NCI-H524 (cell line): ENCODE results near the gene MPL.
A peak's percentile ranks its signal among the peaks of the same experiment; 100 is the strongest.

Experiments used
- DNase-seq, 2 experiments: peaks; one replicate each; lab custom pipeline; 2025; lab: John Stamatoyannopoulos, UW

The MPL gene

DNA sequence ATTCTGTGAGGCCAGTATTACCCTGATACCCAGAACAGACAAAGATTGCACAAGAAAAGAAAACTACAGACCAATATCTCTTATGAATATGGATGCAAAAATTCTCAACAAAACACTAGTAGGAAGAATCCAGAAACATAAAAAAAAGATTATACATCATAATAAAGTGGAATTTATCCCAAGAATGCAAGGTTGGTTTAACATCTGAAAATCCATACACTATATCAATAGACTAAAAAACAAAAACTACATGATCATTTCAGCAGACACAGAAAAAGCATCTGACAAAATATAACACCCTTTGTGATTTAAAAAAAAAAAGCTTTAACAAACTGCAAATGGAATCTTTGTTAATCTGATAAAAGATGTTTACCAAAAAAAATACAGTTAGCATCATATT, 12.2 kb upstream of the MPL start:
- DNase-seq: no peak

DNA sequence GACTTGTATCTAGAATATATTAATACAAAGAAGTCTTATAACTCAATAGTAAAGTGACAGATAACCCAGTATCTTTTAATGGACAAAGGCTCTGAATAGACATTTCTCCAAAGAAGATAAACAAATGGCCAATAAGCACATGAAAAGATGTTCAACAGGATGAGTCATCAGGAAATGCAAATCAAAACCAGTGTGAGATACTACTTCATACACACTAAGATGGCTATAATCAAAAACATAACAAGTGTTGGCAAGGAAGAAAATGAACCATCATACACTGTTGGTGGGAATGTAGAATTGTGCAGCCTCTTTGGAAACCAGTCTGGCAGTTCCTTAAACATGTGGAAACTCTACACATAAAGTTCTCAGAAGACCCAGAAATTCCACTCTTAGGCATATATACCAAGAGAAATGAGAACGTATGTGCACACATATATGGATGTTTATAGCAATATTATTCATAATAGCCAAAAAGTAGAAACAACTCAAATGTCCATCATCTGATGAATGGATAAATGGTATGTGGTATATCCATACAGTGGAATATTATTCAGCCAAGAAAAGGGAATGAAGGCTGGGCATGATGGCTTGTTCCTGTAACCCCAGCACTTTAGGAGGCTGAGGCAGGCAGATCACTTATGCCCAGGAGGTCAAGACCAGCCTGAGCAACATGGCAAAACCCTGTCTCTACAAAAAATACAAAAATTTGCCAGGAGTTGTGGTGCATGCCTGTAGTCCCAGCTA, 9.9 kb upstream of the MPL start:
- DNase-seq: no peak

DNA sequence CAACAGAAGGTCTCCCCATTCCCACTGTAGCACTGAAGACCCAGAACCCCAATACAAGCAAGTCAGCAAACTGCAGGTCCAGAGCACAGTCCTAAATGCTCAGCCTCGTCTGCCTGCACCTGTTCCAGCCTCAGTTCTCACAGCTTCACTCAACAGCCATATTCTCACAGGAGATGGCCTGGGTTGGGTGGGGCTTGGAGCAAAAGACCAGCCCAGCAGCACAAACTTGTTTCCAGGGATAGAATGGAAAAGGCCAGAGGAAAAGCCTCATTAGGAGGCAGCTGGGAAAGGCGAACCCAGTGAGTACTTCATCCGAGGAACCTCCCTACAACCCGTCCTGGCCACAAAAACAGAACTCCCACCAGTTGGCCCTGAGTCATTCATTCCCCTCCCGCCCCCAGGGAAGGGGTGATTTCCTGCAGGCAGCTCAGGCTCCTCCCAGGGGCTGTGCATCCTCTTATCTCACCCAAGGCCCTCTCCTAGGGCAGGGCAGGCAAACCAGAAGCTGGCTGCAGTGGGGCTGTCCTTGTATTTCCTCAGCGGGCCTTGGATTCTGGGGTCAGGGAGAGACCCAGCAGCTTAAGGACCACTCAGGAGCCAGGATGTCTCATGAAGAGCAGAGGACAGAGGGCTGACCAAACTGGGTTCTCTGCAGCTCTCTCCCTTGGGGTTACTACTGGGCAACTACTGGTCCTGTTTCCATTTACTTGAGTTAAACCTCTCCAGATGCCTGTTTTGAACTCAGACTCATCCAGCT, 7.4 kb upstream of the MPL start:
- DNase-seq: no peak

DNA sequence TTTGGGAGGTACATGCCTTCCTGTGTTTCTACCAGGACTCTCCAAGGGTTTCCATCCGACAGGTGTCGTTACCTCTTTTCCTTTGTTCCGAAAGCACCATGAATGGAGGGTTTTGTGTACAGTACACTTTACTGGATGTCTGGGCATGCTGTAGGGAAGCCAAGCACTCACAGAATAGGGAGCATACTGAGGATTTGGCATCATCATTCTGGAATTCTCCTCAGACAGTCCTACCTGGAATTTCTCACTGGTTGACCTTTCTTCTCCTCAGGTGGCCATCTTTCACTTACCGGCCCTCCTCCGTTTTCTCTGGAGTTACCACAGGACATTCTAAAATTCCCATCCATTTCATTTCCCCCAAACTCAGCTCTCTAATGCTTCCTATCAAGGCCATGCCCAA, 5.9 kb upstream of the MPL start:
- DNase-seq: no peak

DNA sequence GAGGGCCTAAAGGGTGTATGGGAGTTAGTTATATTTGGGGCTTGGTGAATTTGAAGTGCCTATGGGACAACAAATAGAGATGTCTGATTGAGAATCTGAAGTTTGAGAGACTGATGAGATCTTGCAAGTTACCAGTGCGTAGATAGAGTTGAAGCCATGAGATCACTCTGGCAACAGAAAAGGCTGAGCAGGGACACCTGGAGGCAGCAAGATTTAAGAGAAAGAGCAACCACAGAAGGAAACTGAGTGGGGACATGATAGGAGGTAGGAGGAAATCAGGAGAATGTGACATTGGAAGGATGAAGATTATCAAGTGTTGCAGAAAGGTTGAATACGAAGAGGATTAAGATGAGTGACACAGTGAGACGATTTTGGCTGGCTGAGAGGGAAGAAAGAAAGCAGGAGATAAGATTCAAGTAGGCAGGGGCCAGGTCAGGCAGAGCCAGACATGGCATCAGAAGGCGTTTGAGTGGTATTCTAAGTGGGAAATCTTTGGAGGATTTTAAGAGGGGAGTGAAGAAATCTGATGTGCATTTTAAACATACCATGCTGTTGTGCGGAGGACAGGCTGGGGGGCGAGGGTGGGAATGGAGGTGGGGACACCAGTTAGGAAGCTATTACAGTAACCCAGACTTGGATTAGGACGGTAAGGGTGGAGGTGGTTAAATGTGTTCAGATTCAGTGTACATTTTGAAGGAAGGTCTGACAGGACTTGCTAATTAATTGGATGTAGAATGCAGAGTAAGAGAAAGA, 3.0 kb upstream of the MPL start:
- DNase-seq: no peak

DNA sequence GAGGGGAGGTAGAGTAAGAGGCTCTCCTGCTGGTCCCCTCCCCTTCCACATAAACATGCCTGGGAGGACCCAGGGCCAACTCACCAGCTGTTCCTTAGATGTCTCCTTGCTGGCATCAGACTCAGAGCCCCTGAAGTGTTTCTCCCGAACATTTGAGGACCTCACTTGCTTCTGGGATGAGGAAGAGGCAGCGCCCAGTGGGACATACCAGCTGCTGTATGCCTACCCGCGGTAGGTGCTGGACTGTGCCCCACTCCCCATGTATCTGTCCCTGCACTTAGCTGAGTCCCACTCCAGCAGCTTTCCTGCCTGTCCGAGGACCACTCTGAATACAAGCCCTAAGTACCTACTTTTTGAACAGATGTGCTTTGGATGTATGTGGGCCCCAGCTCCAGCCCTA, 383 bp downstream of the MPL start:
- DNase-seq: no peak

DNA sequence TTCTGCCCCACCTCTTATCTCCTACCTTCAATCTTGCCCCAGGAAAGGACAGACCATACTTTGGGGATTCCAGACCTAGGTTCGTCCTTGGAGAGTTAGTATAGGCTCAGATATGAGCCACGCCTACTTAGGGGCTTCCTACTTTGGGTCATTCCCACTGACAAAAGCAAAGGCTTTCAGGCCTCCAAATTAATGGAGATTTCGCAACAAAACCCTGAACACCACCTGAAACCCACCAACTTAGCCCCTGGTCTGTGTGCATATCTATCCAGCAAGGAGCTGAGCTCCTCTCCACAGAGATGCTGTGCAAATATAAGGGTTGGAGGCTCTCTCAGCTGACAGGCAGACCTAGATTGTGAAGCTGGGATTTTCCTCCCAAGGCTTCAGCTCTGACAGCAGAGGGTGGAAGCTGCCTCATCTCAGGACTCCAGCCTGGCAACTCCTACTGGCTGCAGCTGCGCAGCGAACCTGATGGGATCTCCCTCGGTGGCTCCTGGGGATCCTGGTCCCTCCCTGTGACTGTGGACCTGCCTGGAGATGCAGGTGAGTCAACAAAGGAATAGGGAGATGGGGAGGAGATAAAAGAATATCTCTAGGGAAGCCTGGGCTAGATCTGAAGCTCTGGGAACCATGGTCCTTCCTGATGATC, 2.1 kb downstream of the MPL start:
- DNase-seq: no peak

DNA sequence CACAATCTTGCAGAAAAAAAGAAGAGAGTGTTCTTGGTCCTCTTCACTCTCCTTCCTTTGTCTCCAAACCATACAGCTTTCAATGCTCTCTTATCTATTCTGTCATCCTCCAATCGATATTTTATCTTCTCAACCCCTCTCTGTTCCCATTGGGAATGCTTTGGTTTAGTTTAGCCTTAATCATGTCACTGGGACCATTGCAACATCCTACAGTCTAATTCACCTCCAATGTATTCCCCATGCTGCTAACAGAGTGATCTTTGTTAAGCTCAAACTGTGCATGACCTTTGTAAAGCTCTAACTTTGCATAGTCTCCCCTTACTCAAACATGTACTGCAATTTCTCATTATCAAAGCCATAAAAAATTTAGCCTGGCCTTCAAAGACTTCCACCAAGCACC, 2.9 kb downstream of the MPL start:
- no peak for DNase-seq

DNA sequence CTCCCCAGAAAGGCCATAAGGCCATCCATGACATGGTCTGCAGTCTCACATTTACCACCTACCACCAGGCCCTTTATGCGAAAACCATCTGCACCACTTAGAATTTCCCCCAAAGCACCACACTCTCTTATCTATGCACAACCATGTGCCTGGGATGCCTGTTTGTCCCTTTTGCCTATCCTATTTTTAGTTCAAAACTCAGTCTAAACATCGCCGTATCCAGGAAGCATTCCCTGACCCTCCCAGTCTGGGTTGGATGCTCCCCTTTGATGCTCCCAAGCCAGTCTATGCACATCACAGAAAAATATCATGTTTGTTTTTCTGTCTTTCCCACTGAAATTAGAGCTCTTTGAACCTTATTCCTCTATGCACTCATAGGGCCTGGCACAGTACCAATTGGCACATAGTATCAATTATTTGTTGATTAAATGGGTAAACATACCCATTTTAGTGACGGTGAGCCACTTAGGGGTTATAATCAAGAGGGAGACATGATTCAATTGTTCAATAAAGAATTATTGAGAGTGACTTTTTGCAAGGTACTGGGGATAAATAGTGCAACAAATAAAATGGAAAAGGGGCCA, 6.7 kb downstream of the MPL start:
- DNase-seq: no peak

DNA sequence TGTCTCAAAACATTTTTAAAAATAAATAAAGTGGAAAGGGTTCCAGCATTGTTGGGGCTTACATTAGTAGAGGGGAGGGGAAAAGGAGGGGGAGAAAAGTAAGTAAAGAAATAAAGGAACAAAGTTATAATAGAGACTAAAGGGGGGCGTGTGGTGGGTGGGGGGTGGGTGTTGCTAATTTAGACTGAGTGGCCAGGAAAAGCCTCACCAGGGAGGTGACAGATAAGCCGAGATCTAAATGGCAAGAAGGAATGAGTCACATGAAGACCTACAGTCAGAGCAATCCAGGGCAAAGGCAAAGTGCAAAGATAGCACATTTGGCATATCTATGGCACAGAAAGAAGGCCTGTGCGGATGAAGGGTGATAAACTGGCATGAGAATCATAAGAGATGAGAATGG, 7.5 kb downstream of the MPL start:
- DNase-seq: no peak

DNA sequence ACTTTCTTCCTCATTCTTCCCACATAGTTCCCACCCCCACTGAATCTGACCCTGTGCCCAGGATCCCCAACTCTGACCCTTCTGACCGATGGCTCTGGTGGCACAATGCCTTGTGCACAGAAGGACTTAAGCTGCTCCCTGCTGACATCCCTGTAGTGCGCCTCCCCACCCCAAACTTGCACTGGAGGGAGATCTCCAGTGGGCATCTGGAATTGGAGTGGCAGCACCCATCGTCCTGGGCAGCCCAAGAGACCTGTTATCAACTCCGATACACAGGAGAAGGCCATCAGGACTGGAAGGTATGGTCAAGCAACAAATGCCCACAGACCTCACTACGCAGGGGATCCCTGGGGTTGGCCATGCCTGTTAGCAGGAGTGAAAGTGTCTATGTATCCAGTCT, 9.0 kb downstream of the MPL start:
- no peak for DNase-seq

DNA sequence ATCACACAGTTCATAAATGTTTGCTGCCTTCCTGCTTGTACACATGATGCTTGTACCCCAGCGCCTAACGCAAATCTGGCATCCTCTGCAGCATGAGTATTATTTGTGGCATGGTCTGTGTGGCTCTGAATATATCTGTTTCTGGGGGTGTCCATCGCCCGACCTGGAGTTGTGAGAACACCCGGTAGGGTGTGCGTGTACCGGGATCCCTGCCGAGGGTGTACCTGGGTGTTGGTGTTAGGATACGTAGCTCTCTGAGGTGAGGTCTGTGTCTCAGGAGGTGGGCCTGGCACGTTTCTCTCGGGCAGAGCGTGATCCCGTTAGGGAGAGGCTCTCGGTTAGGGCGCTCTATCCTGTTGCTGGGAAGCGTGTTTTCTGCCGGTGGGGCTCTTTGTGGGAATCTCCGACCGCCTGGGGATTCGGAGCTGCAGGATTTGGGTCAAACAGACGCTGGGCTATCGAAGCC, 10.8 kb downstream of the MPL start:
- peak in 1 of 2 experiments; percentile 69 for DNase-seq

DNA sequence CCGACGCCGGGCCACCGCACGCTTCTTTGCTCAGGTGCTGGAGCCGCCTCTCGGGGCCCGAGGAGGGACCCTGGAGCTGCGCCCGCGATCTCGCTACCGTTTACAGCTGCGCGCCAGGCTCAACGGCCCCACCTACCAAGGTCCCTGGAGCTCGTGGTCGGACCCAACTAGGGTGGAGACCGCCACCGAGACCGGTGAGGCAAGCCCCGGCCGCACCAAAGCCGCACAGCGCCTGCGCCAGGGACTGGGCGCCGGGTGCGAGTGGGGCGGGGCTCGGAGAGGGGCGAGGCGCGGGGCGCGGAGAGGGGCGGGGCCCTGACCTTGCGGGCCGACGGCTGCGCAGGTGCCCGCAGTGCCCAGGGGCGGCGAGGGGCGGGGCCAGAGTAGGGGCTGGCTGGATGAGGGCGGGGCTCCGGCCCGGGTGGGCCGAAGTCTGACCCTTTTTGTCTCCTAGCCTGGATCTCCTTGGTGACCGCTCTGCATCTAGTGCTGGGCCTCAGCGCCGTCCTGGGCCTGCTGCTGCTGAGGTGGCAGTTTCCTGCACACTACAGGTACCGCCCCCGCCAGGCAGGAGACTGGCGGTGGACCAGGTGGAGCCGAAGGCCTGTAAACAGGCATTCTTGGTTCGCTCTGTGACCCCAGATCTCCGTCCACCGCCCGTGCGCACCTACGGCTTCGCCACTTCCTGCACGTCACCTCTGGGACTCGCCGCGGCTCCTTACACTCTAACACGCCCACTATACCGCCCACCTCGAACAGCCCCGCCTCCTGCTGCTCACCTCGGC, 11.4 kb downstream of the MPL start:
- DNase-seq: peak; percentile 60 to 78

DNA sequence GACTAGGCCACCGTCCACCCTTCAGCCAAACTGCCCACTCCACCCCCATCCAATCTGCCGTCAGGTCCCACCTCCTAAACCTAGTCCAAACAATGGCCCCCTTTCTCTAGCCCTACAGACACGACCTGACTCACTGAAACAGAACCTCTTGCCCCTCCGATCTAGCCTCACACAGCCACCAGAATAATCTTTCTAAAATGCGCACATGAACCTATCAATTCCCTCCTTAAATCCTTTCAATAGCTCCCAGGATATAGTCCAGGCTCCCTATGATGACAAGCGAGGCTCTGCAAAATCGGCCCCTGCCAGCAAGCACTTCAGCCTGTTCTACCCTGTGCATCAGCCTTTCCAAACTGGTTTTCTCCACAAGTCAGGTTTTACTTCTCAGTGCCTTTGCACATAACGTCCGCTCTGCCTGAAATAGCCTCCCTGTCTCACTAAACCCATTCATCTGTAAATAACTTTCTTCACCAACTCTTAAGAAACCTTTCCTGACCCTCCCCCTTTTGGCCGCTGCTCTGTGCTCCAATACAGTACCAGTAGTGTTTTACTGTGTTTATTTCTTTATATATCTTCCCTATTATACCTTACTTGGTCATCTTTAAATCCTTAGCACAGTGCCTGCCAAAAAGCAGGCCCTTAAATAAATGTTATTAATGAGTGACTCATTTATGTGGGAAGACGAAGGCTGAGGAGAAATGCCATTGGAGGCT, 12.1 kb downstream of the MPL start:
- DNase-seq: no peak

DNA sequence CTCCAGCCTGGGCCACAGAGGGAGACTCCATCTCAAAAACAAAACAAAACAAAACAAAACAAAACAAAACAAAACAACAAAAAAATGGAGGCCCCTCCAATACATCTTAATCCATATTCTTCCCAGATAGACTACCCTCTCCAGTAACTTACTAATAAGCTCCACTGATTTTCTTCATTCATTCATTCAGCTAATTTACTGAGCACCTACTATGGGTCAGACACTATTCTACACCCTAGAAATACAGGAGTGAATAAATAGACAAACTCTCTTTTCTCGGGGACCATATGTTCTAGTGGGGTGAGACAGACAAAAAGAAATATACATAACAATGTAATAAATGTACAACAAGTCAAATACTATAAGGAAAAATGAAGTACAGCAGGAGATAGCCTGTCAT, 13.4 kb downstream of the MPL start:
- no peak for DNase-seq

DNA sequence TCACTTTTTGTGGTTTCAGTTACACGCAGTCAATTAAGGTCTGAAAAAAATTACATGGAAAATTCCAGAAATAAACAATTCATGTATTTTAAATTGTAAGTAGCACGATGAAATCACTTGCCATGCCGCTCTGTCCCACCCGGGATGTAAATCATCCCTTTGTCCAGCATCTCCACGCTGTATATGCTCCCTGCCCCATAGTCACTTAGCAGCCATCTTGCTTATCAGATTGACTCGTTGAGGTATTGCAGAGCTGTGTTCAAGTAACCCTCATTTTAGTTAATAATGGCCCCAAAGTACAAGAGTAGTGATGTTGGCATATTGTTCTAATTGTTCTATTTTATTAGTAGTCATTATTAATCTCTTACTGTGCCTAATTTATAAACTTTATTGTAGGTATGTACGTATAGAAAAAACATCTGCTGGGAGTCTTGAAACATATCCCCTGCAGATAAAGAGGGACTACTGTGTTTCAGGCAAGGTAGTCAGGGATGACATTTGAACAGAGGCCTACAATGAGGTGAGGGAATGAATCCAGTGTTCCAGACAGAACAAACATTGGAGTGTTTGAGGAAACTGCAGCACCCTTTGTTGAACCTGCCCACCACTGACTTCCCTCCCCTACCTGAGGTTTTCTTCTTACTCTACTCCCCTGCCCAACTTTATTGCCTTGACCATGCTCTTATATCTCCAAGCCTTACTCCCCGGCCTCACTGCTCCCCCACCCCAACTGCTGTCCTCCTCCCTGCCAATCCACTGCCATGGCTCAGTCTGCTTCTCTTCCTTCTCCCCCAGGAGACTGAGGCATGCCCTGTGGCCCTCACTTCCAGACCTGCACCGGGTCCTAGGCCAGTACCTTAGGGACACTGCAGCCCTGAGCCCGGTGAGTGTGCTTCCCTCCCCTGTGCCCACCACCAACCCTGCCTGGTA, 14.1 kb downstream of the MPL start:
- DNase-seq: no peak

DNA sequence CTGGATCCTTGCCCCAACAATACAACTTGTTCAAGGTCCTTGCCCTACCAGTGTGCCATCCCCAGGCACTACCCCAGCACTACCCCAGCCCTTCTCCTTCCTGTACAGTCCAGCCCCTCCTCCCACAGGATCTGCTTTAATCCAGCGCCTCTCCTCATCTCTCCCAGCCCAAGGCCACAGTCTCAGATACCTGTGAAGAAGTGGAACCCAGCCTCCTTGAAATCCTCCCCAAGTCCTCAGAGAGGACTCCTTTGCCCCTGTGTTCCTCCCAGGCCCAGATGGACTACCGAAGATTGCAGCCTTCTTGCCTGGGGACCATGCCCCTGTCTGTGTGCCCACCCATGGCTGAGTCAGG, 14.7 kb downstream of the MPL start:
- no peak for DNase-seq

DNA sequence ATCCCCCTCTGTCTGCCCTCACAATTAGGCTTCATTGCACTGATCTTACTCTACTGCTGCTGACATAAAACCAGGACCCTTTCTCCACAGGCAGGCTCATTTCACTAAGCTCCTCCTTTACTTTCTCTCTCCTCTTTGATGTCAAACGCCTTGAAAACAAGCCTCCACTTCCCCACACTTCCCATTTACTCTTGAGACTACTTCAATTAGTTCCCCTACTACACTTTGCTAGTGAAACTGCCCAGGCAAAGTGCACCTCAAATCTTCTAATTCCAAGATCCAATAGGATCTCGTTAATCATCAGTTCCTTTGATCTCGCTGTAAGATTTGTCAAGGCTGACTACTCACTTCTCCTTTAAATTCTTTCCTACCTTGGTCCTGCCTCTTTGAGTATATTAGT, 15.3 kb downstream of the MPL start:
- DNase-seq: no peak

DNA sequence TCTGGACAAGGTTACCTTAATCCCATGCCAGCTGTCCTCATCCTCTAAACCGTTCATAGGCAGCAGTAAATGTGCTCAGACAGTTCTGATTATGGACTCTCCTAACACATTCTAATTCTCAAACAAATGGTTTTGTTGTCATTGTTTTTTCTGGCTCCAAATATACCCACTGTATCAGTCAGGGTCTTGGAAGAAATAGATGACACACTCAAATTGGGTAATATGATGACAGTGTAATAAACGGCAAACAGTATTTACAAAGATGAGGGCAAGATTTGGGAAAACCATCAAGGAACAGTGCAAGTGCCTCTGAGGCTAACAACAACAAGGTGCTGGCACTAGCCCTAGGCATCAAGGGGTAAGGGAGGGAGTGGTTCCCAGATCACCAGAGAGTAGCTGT, 16.9 kb downstream of the MPL start:
- DNase-seq: peak in 1 of 2 experiments; percentile 10

DNA sequence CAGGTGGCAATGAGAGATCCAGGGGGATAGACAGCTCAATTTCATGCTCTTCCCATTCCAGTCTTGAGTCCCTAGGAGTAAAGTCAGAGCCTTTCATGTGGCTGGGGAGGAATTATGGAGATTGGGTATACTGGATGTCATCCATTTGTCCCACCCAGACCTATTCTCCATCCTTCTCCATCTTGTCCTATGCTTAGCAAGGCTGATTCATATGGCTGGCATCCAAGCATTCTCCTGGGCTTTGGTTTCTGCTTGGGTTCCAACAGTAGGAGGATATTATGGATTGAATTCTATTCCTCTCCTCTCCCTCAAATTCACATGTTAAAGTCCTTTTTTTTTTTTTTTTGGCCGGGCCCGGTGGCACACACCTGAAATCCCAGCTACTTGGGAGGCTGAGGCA, 17.3 kb downstream of the MPL start:
- DNase-seq: no peak
